ENCODE measurements around the gene CPA1.
A peak's percentile ranks its signal among the peaks of the same experiment; 100 is the strongest.

The CPA1 gene

DNA sequence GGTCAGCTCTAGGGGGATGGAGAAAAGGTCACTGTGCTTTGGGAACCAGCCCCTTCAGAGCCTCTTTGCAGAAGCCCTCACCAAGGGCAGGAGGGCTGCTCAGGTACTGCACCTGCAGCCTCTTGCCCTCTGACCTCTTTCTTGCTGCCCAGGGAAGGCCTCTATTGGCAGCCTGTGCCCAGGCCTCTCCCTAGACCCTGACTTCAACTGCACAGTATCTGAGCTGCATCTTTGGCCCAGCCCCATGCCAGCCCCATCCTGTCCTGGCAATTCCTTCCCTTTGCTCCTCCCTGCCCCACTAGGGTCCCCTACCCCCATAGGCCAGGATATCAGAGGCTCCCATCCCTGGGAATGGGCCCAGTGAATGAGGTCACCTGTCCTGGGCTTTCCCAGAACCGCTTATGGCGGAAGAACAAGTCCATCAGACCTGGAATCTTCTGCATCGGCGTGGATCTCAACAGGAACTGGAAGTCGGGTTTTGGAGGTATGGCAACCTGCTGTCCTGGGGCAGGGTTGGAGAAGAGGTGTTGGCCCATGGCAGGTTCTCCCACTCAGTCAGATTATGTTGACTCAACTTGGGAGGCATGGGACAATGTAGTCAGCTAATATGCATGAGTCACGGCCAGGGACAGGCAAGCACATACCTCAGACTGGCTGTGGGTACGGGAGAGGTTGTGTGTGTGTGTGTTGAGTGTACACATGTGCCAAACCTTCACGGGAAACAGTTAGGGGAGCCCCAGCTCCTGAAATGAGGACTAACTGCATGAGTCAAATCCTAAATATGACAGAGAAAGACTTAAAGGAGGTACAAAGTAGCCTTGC, 17.1 kb upstream of the CPA1 start:
- H3K27ac Mint-ChIP-seq = peak overlapping the region; percentile 81 to 93 (median 87)

DNA sequence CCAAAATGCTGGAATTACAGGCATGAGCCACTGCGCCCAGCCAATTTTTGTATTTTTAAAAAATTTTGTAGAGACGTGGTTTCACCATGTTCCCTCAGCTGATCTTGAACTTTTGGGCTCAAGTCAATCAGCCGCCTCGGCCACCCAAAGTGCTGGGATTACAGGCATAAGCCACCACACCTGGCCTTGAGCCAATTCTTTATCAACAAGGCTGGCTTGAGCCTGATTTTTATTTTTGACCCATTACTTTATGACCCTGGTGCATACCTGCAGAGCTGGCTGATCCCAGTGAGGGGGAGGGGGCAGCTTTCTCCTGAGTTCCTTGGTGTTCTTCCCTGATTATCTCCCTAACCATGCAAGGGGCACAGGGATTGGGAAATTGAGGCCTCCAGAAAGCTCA, 15.8 kb upstream of the CPA1 start:
- H3K4me1 Mint-ChIP-seq = peaks cover 59% of the 10 kb centered on the region
- TF ChIP-seq, protein P1, sequence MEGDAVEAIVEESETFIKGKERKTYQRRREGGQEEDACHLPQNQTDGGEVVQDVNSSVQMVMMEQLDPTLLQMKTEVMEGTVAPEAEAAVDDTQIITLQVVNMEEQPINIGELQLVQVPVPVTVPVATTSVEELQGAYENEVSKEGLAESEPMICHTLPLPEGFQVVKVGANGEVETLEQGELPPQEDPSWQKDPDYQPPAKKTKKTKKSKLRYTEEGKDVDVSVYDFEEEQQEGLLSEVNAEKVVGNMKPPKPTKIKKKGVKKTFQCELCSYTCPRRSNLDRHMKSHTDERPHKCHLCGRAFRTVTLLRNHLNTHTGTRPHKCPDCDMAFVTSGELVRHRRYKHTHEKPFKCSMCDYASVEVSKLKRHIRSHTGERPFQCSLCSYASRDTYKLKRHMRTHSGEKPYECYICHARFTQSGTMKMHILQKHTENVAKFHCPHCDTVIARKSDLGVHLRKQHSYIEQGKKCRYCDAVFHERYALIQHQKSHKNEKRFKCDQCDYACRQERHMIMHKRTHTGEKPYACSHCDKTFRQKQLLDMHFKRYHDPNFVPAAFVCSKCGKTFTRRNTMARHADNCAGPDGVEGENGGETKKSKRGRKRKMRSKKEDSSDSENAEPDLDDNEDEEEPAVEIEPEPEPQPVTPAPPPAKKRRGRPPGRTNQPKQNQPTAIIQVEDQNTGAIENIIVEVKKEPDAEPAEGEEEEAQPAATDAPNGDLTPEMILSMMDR (IDR thresholded peaks at IDR 0.05; ENCODE audit: unreplicated experiment in 3 of 3) = no peak
- H3K36me3 Mint-ChIP-seq (ENCODE audit: low read depth) = no peaks in the 10 kb centered on the region
- no peak overlapping the region for H3K4me3 Mint-ChIP-seq
- peaks cover 12% of the 10 kb centered on the region for H3K9me3 Mint-ChIP-seq
- no peaks in the 10 kb centered on the region for H3K27me3 Mint-ChIP-seq (ENCODE audit: low read depth)
- peak overlapping the region; percentile 93 to 99 (median 94) for H3K27ac Mint-ChIP-seq

More for the DNA sequence above, 17.1 kb upstream of the CPA1 start:
- H3K27me3 Mint-ChIP-seq (ENCODE audit: low read depth) = no peaks in the 10 kb centered on the region
- H3K4me1 Mint-ChIP-seq = peaks cover 47% of the 10 kb centered on the region
- H3K4me3 Mint-ChIP-seq = no peak overlapping the region
- peaks cover 16% of the 10 kb centered on the region for H3K9me3 Mint-ChIP-seq
- TF ChIP-seq, protein P1 (IDR thresholded peaks at IDR 0.05; ENCODE audit: unreplicated experiment in 3 of 3) = no peak
- no peaks in the 10 kb centered on the region for H3K36me3 Mint-ChIP-seq (ENCODE audit: low read depth)

DNA sequence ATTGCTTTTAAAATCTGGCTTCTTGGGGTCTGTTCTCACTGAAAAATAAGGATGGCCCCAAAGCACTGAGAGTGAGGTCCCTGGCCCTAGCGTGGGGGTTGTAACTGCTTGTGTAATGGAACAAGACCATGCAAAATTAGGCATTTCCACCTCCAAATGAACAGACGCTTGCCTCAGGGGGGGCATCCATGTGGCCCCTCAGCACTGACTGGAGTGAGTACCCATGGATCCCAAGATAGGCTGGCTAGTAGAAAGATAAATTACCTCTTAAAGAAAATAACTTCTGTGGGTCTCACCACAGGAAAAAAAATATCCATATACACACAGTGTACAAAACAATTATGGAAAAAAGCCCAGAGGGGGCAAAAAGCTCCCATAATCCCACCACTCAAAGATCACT, 15.2 kb upstream of the CPA1 start:
- Mint-ChIP-seq H3K36me3 (ENCODE audit: low read depth) (no peaks in the 10 kb centered on the region), H3K4me3 (peak overlapping the region in 2 of 3 experiments; percentile 22 to 65), H3K27me3 (ENCODE audit: low read depth) (no peaks in the 10 kb centered on the region), H3K27ac (peak overlapping the region; percentile 93 to 99 (median 94)), H3K9me3 (peaks cover 7% of the 10 kb centered on the region), H3K4me1 (peaks cover 65% of the 10 kb centered on the region)
- TF ChIP-seq, protein P1 (IDR thresholded peaks at IDR 0.05; ENCODE audit: unreplicated experiment in 3 of 3) = no peak

DNA sequence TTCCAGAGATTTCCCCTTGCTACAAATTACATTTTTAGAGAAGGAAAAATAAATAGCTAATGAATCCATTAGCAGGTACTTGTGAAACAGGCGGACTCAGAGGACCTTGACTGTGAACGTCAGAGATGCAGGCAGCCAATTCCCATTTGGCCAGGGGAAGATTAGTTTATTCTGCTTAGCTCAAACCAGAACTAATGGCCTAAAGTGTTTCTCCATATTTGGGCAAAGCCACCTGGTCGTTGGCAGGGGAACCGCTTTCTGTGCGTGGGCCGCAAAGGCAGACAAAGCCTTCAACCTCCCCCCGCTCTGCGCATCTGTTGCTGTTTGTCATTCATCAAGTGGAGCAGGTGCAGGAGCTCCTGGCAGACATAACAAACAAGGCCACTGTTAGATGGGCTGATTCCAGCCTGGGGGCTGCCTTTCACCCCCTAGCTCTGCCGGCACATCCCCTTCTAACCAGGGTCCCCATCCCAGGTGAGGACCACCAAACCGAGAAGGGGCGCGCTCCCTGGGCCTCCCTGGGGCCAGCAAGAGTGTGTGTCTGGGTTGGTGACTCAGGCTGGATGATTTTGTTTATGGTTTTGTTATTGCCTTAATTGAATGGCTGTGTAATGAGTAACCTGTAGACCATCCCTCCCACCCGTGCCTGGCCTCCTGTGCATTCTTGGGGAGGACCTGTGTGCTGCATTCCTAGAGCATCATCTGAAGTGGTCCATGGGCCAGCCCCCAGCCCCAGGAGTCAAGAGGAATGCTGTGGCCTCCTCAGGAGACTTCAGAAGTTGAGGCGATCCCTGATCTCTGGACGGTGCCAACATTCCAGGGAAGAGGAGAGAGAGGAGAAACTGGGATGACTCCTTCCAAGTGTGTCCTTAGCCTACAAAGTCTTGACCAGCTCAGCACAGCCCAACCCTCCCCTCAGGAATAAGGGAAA, 14.5 kb upstream of the CPA1 start:
- Mint-ChIP-seq H3K9me3 (no peaks in the 10 kb centered on the region), H3K36me3 (ENCODE audit: low read depth) (no peaks in the 10 kb centered on the region), H3K4me1 (peaks cover 72% of the 10 kb centered on the region), H3K27me3 (ENCODE audit: low read depth) (no peaks in the 10 kb centered on the region), H3K27ac (peak overlapping the region; percentile 93 to 99 (median 94)), H3K4me3 (peak overlapping the region in 2 of 3 experiments; percentile 21 to 65)
- TF ChIP-seq, protein P1 (IDR thresholded peaks at IDR 0.05; ENCODE audit: unreplicated experiment in 3 of 3) = no peak

DNA sequence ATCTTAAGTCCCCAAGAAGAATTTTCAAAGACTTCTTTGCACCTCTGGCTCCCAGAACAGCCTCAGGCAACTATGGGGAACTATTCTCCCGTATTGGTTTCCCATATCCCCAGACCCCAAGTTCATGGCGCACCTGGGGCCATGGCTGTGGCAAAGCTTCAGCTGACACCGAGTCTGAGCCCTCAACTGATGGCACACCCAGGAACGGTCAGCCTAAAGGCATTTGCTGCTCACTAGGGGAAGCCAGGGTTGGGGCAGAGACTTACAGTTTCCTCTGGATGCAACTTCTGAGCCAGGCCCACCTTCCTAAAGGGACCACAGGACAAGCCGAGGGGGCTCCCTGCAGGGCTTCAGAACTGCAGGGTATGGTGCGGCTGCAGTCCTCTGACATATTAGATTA, 13.7 kb upstream of the CPA1 start:
- TF ChIP-seq, protein P1 (IDR thresholded peaks at IDR 0.05; ENCODE audit: unreplicated experiment in 3 of 3) = no peak
- Mint-ChIP-seq H3K27me3 (ENCODE audit: low read depth) (no peaks in the 10 kb centered on the region), H3K36me3 (ENCODE audit: low read depth) (no peaks in the 10 kb centered on the region), H3K4me3 (peak overlapping the region in 1 of 3 experiments; percentile 43), H3K4me1 (peaks cover 73% of the 10 kb centered on the region), H3K9me3 (no peaks in the 10 kb centered on the region), H3K27ac (peak overlapping the region; percentile 93 to 99 (median 94))
